NCI-H2196 treated with DMSO at 0.1 percent for 48 hours (cell line): ENCODE measurements around the gene CD300LG.
"Not testable (repeated sequence)": the region's sequence is repeated elsewhere in the genome, so short reads cannot be mapped to it uniquely, and the experiment has no call there.

Experiments used
- DNase-seq: peaks from one replicate; lab custom pipeline; 2025; ENCODE audit not compliant: unreplicated experiment; lab: John Stamatoyannopoulos, UW

CD300LG gene

GRCh38 chr17:43852571-43852970 lies 5.6 kb downstream of the CD300LG start:
- no peak for DNase-seq

GRCh38 chr17:43853546-43853945 lies 6.6 kb downstream of the CD300LG start:
- DNase-seq = no peak

- no peak for DNase-seq
Observed at GRCh38 chr17:43854498-43854897, 7.5 kb downstream of the CD300LG start.

- no peak for DNase-seq
Observed at GRCh38 chr17:43855061-43855460, 8.1 kb downstream of the CD300LG start.

- DNase-seq = no peak
Observed at GRCh38 chr17:43856141-43856540, 9.2 kb downstream of the CD300LG start.

GRCh38 chr17:43857141-43857540 lies 10.2 kb downstream of the CD300LG start:
- DNase-seq = no peak

GRCh38 chr17:43857957-43858600 lies 11.1 kb downstream of the CD300LG start:
- no peak for DNase-seq

GRCh38 chr17:43860077-43860725 lies 13.2 kb downstream of the CD300LG start:
- no peak for DNase-seq

GRCh38 chr17:43860927-43861622 lies 14.1 kb downstream of the CD300LG start:
- DNase-seq = no peak

- no peak for DNase-seq
Observed at GRCh38 chr17:43861960-43862359, 15.0 kb downstream of the CD300LG start.

- DNase-seq = no peak
Observed at GRCh38 chr17:43864161-43864984, 17.4 kb downstream of the CD300LG start.

GRCh38 chr17:43868226-43868994 lies 21.4 kb downstream of the CD300LG start:
- DNase-seq = no peak

- DNase-seq = not testable (repeated sequence)
Observed at GRCh38 chr17:43869031-43869430, 22.1 kb downstream of the CD300LG start.

- DNase-seq = no peak
Observed at GRCh38 chr17:43871946-43872690, 25.1 kb downstream of the CD300LG start.

- DNase-seq = no peak
Observed at GRCh38 chr17:43873091-43873490, 26.1 kb downstream of the CD300LG start.

GRCh38 chr17:43873815-43874214 lies 26.8 kb downstream of the CD300LG start:
- DNase-seq = no peak

- no peak for DNase-seq
Observed at GRCh38 chr17:43874293-43874692, 27.3 kb downstream of the CD300LG start.

GRCh38 chr17:43875476-43876147 lies 28.6 kb downstream of the CD300LG start:
- no peak for DNase-seq

- DNase-seq = no peak
Observed at GRCh38 chr17:43877031-43877430, 30.1 kb downstream of the CD300LG start.
